Sciatic nerve (tissue), 1 donor: Measurements from ENCODE around the gene OR9Q2. TPM values are rescaled to one million over a fixed set of nuclear protein-coding genes. Genes with fewer than 3 reads are reported as not detected.

Source experiments
- total RNA-seq: library from RNA; stranded (reverse); fragmentation: NEBNext Ultra II Directional; extraction: Animal tissue kit (Norgen Biotek cat#: 25700); gene quantifications from one replicate; pipeline ENCODE4 v1.2.1, GENCODE V29; 2021
- donor health status: DM: no; HTN: no; CAD: no.

Gene OR9Q2
- total RNA-seq, 1 donor from 2014 or later: not detected

Other genes with a start within 250 kb of the OR9Q2 start
- gene OR9Q1, start 165.2 kb upstream of the OR9Q2 start, total RNA-seq: not detected
- not detected for gene OR6Q1, start 158.1 kb upstream of the OR9Q2 start, total RNA-seq
- not detected for gene OR9I1, start 63.5 kb upstream of the OR9Q2 start, total RNA-seq
- gene OR1S2, start 15.1 kb downstream of the OR9Q2 start, total RNA-seq: not detected
- not detected for gene OR1S1, start 23.6 kb downstream of the OR9Q2 start, total RNA-seq
- not detected for gene OR10Q1, start 39.8 kb downstream of the OR9Q2 start, total RNA-seq
- not detected for gene OR10W1, start 79.2 kb downstream of the OR9Q2 start, total RNA-seq
- not detected for gene OR5B17, start 170.0 kb downstream of the OR9Q2 start, total RNA-seq
- gene OR5B3, start 217.8 kb downstream of the OR9Q2 start, total RNA-seq: not detected
- not detected for gene OR5B2, start 239.1 kb downstream of the OR9Q2 start, total RNA-seq